GM18502 (cell line): ENCODE data around the gene LRRC3.

Experiments used
- ATAC-seq: cut with Tn5 transposase; IDR thresholded peaks from one replicate; pipeline ENCODE4 v1.9.1; 2021; ENCODE audit warnings: mild to moderate bottlenecking; ENCODE audit not compliant: unreplicated experiment, poor library complexity

The LRRC3 gene

DNA sequence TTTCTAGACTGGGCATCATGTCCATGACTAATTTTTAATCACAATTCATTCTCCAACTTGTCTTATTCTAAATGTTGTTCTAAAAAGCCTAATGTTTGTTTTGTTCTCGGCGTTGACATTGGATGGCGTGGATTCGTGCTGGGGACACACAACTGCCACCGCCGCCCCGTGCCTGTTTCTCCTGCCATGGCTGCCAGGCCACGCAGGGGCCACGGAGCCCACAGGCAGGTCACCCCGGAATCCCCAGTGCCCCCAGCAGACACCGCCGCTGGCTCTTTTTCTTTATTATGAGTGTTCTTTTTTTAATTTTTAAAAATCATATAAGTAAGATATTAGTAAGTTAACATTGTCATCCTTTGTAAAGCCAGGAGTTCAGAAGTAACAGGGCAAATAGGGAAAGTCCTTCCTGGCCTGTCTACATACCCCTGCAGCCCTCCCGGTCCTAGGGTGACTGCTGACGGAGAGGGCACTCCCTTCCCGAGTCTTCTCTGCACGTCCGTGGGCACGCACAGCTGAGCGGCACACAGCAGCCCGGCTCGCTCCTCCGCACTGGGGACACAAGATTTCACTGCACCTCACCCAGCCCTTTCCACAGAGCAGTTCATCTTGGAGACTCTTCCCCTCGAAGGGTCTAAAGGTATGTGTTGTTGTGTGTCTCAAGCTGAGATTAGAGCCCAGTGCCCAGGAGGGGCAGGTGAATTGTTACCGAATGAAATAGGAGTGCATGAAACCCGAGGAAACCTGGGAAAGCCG lies 52.5 kb downstream of the LRRC3 start:
- no peak for ATAC-seq

DNA sequence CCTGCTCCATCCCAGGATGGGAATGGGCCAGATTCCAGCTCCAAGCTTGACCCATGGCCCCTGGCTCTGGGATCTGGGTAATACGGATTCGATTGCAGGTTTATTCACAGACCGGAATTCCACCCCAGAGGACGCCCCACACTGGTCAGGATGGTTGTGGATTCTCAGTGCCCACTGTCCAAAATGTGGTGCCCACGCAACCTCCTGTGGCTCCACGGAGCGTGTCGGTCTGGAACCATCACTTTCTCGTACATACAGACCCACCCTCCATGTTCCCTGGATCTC lies 53.1 kb downstream of the LRRC3 start:
- ATAC-seq, result no peak

DNA sequence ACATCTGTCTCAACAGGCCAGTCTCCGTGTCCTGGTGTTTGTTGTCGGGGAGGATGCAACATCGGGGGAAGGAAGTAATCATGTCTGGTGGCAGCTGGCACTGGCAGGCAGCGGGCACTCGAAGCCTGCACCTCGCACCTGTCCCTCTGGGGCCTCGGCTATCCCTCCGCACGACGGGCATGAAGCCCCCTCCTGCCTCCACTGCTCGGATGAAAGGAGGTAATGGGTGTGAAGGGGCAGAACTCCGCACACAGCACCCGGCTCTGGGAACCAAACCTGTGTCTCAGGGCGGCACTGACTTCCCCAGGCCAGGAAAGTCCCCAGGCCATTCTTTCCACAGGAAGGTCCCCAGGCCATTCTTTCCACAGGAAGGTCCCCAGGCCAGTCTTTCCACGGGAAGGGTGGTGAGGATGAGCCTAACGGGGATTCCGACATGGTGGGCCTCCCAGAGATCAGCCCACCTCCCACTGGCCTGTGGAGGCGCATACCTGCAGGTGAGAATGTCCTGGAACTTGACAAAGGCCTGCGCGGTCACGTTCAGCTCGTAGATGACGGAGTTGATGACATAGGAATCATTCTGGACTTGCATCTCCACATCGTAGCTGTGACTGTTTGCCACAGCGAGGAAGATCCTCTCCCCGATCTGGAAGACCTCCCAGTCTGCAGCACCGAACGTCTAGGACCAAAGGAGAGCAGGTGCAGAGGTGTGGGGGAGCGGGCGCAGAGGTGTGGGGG lies 53.6 kb downstream of the LRRC3 start:
- ATAC-seq, result no peak

DNA sequence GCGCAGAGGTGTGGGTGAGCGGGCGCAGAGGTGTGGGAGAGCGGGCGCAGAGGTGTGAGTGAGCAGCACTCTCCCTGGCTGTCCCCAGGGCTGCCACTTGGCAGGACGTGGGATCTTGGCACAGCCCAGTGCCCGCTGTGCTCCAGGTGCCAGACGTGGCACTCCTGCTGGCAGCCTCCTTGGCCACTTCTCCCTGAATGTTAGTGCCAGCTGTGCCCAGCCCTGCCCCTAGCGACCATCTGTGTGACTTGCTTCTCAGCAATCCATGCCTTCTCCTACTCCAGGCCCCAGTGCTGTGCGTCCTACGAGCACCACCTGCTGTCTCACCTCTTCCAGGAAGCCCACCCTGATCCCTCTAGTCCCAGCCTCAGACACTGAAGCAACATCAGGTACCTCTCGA lies 54.2 kb downstream of the LRRC3 start:
- ATAC-seq, result no peak

DNA sequence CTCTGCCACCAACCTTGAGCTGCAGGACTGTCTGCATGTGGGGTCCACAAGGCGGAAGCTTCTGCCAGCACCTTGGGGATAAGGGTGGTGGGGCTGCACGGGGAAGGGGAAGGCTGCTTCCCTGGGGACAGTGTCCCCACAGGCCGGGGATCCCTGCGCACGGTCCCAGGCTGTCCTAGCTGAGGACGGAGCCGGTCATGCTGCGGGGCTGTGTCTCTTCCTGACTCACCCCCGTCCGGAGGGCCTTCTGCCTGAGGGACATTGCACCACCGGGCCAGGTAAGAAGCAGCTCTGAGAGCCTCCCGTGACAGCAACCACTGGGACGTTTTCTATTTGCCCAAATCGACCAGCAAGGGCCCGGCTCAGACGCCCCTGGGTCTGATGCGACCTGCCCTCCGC lies 54.8 kb downstream of the LRRC3 start:
- no peak for ATAC-seq

DNA sequence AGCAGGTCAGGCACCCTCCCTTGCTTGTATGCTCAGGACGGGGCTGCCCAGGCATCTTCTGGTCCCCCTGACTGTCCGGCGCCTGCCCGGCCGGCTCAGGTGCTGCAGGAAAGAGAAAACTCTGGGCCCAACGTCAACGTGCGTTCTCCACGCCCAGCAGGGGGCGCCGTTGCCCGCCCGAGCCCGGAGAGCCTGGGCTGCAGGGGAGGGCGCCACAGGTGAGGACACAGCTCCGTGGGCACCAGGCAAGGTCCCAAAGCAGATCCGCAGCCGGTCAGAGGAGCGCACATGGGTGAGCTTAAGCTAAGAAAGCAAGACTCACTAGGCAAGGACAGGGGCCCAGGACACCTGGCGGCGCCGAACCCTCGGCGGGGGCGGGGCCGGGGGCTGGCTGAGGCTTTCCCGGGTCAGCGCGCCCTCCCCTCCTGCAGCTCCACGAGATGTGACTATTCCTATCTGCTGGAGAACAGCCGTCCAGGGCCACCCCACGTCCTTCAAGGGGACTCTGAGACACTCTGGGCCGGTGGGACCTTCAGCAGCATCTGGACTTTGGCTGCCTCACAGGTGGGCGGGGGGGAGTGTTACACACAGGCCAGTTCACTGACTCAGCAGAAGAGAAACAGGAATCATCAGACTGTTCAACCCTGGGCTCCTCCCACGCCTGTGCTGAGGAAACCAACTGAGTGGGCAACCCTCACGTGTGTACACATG lies 55.4 kb downstream of the LRRC3 start:
- ATAC-seq, result no peak

DNA sequence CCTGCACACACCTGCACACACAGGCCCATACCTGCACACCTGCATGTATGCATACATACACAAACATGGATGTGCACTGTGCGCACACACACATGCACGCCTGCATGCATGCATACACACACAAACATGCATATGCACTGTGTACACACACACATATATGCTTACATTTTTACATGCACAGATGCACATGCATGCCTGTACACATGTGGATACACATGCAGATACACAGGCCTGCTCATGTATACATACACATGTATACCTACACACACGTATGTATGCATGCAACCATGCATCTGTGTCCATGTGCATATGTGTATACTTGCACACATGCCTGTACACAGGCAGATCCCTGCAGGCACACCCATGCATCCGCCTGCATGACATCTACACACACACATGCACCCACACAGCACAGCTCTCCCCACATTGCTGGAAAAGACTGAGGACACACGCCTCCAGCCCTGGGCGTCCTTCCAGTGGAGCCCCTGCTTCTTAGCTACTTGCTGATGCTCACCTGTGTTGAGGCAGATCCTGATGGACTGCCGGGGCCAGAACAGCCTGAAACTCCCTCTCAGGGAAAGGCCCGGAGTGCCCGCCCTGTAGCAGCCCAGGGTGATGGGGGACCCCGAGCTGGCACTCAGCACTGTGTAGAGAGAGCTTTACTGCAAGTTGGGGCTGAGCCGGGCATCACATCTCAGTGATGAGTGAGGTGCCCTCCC lies 56.1 kb downstream of the LRRC3 start:
- no peak for ATAC-seq
